Anterior cingulate cortex (tissue), 58 donors: ENCODE measurements around the gene ZYG11B.
"Not testable (repeated sequence)": the region's sequence is repeated elsewhere in the genome, so short reads cannot be mapped to it uniquely, and the experiment has no call there.

ENCODE experiments used
- DNase-seq, 58 donors: peaks; one replicate each; lab custom pipeline; 2025; lab: John Stamatoyannopoulos, UW

Gene ZYG11B

GRCh38 chr1:52706941-52707926, 19.0 kb upstream of the ZYG11B start:
- no peak for DNase-seq

- no peak for DNase-seq
Measured at GRCh38 chr1:52707927-52708655, 18.2 kb upstream of the ZYG11B start.

- no peak for DNase-seq
Measured at GRCh38 chr1:52709016-52709415, 17.2 kb upstream of the ZYG11B start.

GRCh38 chr1:52713590-52713989, 12.7 kb upstream of the ZYG11B start:
- DNase-seq = no peak

DNA sequence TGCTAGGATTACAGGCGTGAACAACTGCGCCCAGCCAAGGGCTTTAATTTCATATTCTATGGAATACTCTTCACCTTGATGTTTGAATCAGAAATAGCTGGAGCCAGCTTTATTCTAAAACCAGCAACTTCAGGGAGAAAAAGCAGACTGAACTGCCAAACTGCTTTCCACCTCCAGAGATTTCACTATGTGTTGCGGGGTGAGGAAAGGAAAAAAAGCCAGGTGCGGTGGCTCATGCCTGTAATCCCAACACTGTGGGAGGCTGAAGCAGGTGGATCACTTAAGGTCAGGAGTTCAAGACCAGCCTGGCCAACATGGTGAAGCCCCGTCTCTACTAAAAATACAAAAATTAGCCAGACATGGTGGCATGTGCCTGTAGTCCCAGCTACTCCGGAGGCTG, 11.0 kb upstream of the ZYG11B start:
- not testable (repeated sequence) for DNase-seq

- no peak for DNase-seq
Measured at GRCh38 chr1:52723260-52723659, 3.0 kb upstream of the ZYG11B start.

- no peak for DNase-seq
Measured at GRCh38 chr1:52725903-52726264, 369 bp upstream of the ZYG11B start.

DNA sequence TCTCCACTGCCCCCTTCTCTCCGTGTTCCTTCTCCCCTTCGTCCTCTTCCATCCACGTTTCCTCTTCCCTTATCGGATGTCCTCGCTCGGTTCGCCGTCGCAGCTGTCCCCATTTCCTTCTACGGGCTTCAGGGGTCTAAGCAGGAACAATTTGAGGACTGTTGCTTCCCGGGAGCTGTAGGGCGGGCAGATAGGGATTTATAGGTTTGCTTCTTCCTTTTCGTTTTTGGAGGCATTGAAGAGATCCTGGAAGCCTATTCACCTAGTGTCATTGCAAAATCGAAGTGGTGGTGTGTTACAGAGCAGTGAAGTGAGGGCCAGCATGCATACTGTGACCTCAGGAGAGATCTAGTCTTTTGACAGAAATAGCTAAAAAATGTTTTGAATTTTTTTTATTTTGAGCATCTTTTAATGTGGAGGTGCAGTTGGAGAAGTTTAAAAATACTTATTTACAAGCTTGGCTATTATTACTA, 897 bp downstream of the ZYG11B start:
- DNase-seq = peak in 10 of 58 donors; percentile 1 to 12 (median 5)

DNA sequence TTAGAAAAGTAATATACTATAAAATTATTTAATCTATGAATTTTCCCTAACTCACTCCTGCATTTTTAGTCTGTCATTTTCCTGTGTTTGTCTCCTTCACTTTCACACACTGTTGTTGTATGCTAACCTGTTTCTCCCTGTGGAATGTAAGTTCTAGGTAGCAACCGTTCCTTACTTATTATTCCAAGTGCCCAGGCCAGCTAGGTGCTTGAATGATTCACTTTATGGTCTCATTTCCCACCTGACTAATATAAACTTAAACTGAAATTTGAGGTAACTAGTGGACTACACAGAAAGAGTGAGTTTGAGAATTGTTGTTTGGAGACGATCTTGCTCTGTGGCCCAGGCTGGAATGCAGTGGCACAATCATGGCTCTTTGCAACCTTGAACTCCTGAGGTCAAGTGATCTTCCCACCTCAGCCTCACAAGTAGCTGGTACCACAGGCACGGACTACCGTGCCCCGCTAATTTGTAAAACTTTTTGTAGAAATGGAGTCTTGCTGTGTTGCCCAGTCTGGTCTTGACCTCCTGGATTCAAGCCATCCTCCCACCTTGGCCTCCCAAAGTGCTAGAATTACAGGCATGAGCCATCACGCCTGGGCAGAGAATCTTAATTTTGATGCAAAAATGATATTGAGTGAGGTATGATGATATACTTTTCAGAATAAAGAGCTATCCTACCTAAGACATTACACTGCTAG, 1.9 kb downstream of the ZYG11B start:
- DNase-seq = no peak

GRCh38 chr1:52733368-52733767, 7.1 kb downstream of the ZYG11B start:
- DNase-seq = no peak

GRCh38 chr1:52735371-52735770, 9.1 kb downstream of the ZYG11B start:
- DNase-seq = not testable (repeated sequence)

DNA sequence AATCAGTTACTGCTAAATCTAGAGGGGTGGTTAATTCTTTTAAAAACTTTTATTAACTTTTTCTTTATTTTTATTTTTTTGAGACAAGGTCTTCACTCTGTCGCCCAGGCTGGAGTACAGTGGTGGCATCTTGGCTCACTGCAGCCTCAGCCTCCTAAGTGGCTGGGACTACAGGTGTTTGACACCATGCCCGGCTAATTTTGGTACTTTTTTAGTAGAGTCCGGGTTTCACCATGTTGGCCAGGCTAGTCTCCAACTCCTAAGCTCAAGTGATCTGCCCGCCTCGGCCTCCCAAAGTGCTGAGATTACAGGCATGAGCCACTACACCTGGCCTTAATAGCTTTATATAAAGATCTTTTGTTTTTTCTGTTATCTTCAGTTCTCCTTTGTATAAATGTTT, 11.9 kb downstream of the ZYG11B start:
- no peak for DNase-seq

GRCh38 chr1:52738893-52739292, 12.6 kb downstream of the ZYG11B start:
- no peak for DNase-seq

GRCh38 chr1:52739699-52740467, 13.6 kb downstream of the ZYG11B start:
- DNase-seq = no peak

DNA sequence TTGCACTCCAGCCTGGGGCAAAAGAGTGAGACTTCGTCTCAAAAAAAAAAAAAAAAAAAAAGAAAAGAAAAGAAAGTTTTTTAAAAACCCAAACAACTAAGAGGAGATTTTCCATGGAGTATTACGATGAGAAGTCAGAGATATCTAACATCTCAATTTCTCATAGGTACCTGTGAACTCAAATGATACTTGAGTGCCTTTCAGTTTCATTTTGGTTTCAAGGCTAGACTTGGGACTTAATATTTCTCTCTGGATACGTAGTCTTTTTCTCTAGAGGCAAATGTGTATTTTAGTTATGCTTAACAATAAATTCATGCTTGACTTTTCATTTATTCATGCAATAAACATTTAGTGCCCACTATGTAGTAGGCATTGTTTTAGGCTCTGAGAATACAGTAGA, 15.0 kb downstream of the ZYG11B start:
- no peak for DNase-seq

- DNase-seq = no peak
Measured at GRCh38 chr1:52746189-52746588, 19.9 kb downstream of the ZYG11B start.

GRCh38 chr1:52747450-52747849, 21.2 kb downstream of the ZYG11B start:
- DNase-seq = no peak

- DNase-seq = no peak
Measured at GRCh38 chr1:52748119-52748518, 21.9 kb downstream of the ZYG11B start.

GRCh38 chr1:52749496-52749895, 23.2 kb downstream of the ZYG11B start:
- DNase-seq = not testable (repeated sequence)

GRCh38 chr1:52750139-52750538, 23.9 kb downstream of the ZYG11B start:
- DNase-seq = not testable (repeated sequence)
